GM21528 (cell line): ENCODE results near the gene DAPK1.
"Not testable (repeated sequence)": the region's sequence is repeated elsewhere in the genome, so short reads cannot be mapped to it uniquely, and the experiment has no call there.

Experiments
- ATAC-seq: cut with Tn5 transposase; IDR thresholded peaks from one replicate; pipeline ENCODE4 v1.9.1; 2021; ENCODE audit warnings: mild to moderate bottlenecking, moderate library complexity; ENCODE audit not compliant: unreplicated experiment, low FRiP score

DAPK1 gene

GRCh38 chr9:87540444-87541105 lies 42.9 kb downstream of the DAPK1 start:
- ATAC-seq, result no peak

- ATAC-seq, result no peak
Observed at GRCh38 chr9:87541663-87542062, 44.0 kb downstream of the DAPK1 start.

DNA sequence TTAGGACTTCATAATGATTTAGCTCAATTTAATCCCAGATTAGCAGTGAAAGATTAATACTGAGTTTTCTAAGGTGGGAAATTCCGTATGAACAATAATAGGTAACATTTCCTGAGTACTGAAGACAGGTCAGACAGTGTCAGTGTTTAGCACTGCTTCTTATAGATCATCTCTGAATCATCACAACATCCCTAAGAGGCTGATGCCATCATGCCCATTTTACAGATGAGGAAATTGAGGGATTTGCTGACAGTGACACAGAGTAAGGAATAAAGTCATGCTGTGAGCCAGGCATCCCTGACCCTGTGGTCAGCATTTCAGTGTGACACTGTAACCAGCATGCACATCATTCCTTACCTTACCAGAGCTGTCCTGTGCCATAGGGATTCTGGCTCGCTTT lies 44.5 kb downstream of the DAPK1 start:
- ATAC-seq, result no peak

GRCh38 chr9:87543251-87543650 lies 45.6 kb downstream of the DAPK1 start:
- no peak for ATAC-seq

DNA sequence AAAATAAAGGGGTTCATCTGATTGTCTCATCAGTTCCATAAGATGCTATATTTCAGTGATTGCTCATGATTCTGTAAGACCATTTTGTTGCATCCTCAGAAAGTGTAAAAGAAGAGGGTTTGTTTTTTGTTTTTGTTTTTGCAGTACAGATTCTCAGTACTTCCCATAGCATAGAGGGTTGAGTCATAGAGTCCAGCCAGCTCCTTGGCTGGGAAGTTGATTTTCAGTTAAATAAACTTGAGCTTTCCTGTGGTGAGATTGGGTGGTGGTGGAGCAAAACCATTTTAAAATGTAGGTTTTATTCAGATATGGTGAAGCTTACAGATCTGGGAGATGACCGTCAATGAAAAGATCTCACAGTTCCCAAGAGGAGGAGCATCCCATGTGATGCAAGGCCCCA lies 48.2 kb downstream of the DAPK1 start:
- ATAC-seq, result no peak

GRCh38 chr9:87546704-87547103 lies 49.0 kb downstream of the DAPK1 start:
- no peak for ATAC-seq

DNA sequence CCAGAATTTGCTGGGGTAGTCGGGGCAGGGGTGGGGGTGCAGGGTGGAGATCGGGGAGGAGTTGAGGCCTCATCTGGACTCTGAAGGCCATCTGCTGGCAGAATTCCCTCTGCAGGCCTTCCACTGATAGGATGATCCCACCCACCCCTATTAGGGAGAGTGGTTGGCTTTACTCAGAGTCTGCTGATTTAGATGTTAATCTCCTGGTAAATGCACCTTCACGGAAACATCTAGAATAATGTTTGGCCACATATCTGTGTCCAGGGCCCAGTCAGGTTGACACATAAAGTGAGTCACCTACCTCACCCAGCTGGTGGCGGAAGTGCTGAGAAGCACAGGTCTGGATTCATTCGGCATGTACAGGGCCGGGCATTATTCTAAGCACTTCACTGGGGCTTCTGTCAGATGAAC lies 50.0 kb downstream of the DAPK1 start:
- ATAC-seq, result no peak

GRCh38 chr9:87548159-87548558 lies 50.5 kb downstream of the DAPK1 start:
- ATAC-seq, result no peak

DNA sequence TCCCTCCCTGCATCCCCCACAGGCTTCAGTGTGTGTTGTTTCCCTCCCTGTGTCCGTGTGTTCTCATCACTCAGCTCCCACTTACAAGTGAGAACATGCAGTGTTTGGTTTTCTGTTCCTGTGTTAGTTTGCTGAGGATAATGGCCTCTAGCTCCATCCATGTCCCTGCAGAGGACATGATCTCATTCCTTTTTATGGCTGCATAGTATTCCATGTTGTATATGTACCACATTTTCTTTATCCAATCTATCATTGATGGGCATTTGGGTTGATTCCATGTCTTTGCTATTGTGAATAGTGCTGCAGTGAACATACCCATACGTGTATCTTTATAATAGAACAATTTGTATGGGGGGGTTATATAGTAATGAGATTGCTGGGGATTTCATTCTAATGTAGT lies 51.4 kb downstream of the DAPK1 start:
- not testable (repeated sequence) for ATAC-seq

DNA sequence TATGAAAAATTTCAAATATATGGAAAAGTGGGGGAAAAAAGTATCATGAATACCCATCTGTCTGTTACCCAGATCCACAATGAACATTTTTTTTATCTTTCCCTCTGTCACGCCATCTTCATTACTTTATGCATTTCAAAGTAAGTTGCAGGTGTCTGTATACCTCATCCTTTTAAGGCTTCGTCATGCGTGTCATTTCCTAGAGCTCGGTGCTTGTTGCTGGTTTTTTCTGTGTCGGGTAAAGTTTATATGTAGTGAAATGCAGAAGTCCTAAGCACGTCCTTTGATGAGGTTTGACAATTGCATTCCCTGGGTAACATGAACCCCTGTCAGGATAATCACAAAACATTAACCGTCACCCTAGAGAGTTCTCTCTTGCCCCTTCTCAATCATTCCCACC lies 52.1 kb downstream of the DAPK1 start:
- ATAC-seq, result no peak

GRCh38 chr9:87550253-87550954 lies 52.7 kb downstream of the DAPK1 start:
- ATAC-seq, result no peak

DNA sequence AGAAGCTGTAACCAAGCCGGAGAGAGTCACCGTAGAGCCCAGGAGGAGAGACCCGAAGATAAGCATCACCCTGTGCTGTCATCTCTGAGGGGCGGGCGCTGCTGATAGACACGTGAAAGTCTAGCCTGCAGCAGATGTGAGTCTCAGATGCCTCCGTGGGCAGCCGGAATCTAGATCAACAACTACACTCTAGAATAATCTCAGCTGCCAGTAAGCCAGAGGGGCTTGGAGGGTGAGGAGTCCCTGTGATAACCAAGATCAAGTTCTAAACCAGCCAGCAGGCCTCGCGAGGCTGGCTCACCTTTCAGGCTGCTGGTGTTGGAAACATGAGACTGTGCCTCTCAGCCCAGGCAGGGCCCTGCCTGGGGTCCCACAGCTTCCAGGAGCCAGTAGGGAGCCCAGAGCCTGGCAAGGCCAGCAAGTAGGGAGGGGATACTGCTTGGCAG lies 54.1 kb downstream of the DAPK1 start:
- ATAC-seq, result no peak

DNA sequence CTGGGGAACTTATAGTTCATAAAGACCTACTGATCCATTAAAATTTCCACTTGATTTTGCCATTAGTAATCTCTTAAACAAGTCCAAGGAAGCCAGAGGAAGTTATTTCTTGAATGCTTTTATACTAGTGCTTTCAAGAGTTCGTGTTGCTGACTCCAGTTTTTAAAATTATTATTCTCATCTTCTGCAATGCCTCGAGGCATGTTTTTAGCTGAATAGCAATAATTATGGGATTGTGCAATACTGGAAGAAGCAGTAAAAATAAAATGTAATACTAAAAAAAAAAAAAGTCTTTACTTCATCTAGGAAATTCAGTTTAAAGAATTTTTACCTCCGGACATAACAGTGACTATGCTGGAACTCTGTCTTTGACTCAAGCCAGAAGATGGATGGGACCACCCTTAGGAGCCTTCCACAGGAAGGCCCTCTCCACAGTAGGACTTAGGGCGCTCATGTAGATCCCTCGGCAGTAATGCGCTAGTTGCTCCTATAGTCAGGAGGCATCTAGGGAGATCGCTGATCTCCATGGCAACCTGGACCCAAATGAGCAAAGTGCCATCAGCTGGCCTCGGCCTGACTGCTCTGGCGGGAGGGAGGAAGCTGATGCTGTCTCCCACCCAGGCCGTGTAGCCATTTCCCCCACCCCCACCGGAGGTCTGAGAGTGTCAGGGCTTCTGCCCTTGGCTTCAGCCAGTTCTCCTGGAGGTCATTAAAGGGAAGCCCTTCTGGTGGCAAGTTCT lies 56.7 kb downstream of the DAPK1 start:
- no peak for ATAC-seq

DNA sequence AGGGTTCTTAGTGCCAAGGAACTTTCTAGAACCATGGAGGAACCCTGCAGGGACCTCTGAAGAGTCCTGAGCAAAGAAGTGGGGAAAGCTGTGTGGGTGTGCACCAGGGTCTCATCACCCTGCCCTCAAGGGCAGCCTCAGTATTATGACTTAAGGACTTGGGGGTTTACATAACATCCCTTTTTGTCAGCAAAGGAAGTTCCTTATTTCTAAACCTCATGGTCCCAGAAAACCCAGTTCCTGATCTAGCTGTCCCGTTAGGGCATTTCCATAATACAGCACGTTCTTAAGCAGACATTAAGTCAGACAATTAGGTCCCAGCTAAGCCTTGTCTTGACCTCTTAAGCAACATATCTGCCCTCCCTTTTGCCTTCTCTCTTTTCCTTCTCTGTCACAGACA lies 57.3 kb downstream of the DAPK1 start:
- no peak for ATAC-seq

GRCh38 chr9:87556039-87556438 lies 58.4 kb downstream of the DAPK1 start:
- no peak for ATAC-seq

DNA sequence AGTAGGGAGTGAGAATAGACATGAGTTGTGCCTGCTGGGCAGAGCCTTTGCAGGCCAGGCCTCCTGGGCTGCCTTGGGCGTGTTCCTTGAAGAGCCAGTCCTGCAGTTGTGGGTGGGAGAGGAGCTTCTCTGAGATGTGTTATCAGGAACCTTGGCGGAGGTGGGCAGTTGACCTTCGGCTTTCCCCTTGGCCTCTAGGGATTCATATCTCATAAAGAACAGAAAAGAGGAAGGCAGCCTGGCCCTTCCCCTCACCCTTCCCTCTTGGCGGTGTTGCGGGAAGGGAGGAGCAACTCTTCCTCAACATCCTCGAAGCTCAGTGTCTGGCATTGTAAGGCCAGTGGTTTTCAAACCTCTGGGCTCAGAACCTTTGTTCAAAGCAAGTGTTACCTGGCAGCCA lies 59.2 kb downstream of the DAPK1 start:
- ATAC-seq, result no peak

GRCh38 chr9:87557996-87558395 lies 60.3 kb downstream of the DAPK1 start:
- ATAC-seq, result no peak

DNA sequence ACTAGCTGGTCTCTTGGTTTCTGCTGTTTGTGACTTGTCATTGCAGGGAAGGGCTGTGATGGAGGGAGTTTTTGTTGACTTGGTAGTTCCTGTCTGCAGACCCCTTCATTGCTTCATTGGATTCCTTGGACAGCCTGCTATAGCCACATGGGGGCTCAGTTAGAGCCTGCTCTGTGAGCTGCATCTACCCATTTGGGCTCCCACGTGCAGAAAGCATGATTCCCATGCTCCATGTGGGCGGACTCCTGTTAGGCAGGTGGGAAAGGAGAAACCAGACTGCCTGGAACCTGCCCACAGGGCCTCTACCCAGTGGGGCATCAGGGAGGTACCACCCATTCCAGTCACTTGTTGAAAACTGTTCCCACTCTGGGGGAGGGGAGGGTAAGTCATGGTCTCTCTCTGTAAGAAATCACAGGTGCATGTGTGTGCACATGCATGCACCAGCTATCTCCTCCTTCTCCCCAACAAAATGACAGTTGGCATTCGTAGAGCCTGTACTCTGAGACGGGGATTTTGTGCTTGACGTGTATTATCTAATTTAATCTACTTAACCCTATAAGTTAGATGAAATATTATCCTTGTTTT lies 61.0 kb downstream of the DAPK1 start:
- no peak for ATAC-seq

DNA sequence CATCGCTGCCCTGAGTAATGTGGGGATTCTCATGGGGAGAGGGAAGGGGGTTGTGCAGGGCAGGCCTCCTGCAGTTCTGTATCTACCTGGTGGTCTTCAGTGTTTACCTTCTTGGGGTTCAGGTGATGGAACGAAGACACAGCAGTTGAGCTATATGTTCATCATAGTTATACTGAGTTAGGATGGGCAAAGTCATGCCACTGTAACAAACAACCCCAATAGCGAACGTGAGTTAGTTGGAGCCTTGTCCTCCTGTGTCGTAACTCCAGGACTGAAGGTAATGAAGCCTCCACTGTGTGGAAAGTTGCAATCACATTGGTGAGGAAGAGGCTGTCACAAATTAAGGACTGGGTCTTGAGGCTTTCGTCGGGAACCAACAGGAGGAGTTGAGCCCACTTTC lies 64.4 kb downstream of the DAPK1 start:
- no peak for ATAC-seq

GRCh38 chr9:87562530-87563170 lies 65.0 kb downstream of the DAPK1 start:
- no peak for ATAC-seq

DNA sequence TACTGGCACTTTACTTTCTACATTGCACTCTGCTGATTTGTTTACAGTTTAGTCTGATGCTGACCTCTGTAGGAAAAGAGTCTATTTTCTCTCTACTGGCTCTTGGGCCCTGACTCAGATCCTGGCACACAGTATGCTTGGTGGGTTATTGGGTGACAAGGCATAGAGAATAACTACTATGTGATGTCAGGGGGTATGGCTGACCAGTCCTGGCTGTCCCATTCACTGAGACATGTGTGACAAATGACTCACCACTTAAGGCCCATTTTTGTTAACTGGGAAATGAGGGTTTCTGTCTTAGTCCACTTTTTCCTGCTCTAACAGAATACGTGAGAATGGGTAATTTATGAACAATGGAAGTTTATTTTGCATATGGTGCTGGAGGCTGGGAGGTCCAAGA lies 66.4 kb downstream of the DAPK1 start:
- no peak for ATAC-seq
